Mesenchymal stem cell (in vitro differentiated cells and primary cell): ENCODE data around the gene OPHN1.
"Not testable (repeated sequence)": the region's sequence is repeated elsewhere in the genome, so short reads cannot be mapped to it uniquely, and the experiment has no call there.

Source experiments
- DNase-seq: peaks from one replicate; pipeline ENCODE4 v3.0.0-alpha.2; 2013
- H2AFZ ChIP-seq: one replicate; pipeline ENCODE4 v1.6.1; 2013; ENCODE audit warnings: low read depth, mild to moderate bottlenecking, control low read depth, inconsistent platforms, low read length, moderate library complexity
- H2AK5ac ChIP-seq: 2 replicates; pipeline ENCODE4 v1.6.1; 2013; ENCODE audit warnings: low read length, moderate library complexity, mild to moderate bottlenecking, inconsistent platforms; ENCODE audit not compliant: severe bottlenecking
- H2BK120ac ChIP-seq: one replicate; pipeline ENCODE4 v1.6.1; 2013; ENCODE audit warnings: low read depth, mild to moderate bottlenecking, inconsistent platforms, low read length, moderate library complexity
- H2BK12ac ChIP-seq, 2 experiments: one replicate each; pipeline ENCODE4 v1.6.1; 2013; ENCODE audit warnings: inconsistent platforms in 2 of 2, low read length in 2 of 2, mild to moderate bottlenecking in 2 of 2, moderate library complexity in 2 of 2, control low read depth in 1 of 2
- H2BK15ac ChIP-seq: one replicate; pipeline ENCODE4 v1.6.1; 2013; ENCODE audit warnings: mild to moderate bottlenecking, low read depth, inconsistent platforms; ENCODE audit not compliant: poor library complexity, severe bottlenecking
- H2BK5ac ChIP-seq: 2 replicates; pipeline ENCODE4 v1.6.1; 2013; ENCODE audit warnings: low read depth, mild to moderate bottlenecking, low read length, control low read depth, inconsistent platforms; ENCODE audit not compliant: poor library complexity, severe bottlenecking
- H3K14ac ChIP-seq, 2 experiments: one replicate each; pipeline ENCODE4 v1.6.1; 2013; ENCODE audit warnings: inconsistent platforms in 2 of 2, low read length in 2 of 2, control low read depth in 1 of 2, mild to moderate bottlenecking in 1 of 2, moderate library complexity in 1 of 2
- H3K18ac ChIP-seq, 2 experiments: one replicate each; pipeline ENCODE4 v1.6.1; 2013; ENCODE audit warnings: inconsistent platforms in 2 of 2, low read length in 2 of 2, control low read depth in 1 of 2, low read depth in 1 of 2, mild to moderate bottlenecking in 1 of 2
- H3K23ac ChIP-seq, 2 experiments: one replicate each; pipeline ENCODE4 v1.6.1; 2013; ENCODE audit warnings: inconsistent platforms in 2 of 2, low read length in 2 of 2, mild to moderate bottlenecking in 2 of 2, moderate library complexity in 2 of 2, control low read depth in 1 of 2
- H3K27ac ChIP-seq: 2 replicates; pipeline ENCODE4 v1.5.1; 2013; ENCODE audit warnings: mild to moderate bottlenecking, moderate library complexity, low read length, control low read depth, inconsistent platforms; ENCODE audit not compliant: poor library complexity, severe bottlenecking
- H3K27me3 ChIP-seq, 2 experiments: 2 replicates each; pipeline versions ENCODE4 v1.6.1 to v1.7.0; 2013; ENCODE audit warnings: low read length in 2 of 2, mild to moderate bottlenecking in 2 of 2, moderate library complexity in 2 of 2, control low read depth in 1 of 2, inconsistent platforms in 1 of 2; ENCODE audit not compliant: control insufficient read depth in 1 of 2, insufficient read depth in 1 of 2
- H3K36me3 ChIP-seq, 2 experiments: 2 replicates each; pipeline versions ENCODE4 v1.6.1 to v1.7.0; 2013; ENCODE audit warnings: low read length in 2 of 2, control low read depth in 1 of 2, inconsistent platforms in 1 of 2, low read depth in 1 of 2, mild to moderate bottlenecking in 1 of 2; ENCODE audit not compliant: insufficient read depth in 2 of 2, control insufficient read depth in 1 of 2
- H3K4ac ChIP-seq, 2 experiments: one replicate each; pipeline ENCODE4 v1.6.1; 2013; ENCODE audit warnings: inconsistent platforms in 2 of 2, low read length in 2 of 2, mild to moderate bottlenecking in 2 of 2, moderate library complexity in 2 of 2, control low read depth in 1 of 2, low read depth in 1 of 2
- H3K4me1 ChIP-seq: 2 replicates; pipeline ENCODE4 v1.6.1; 2013; ENCODE audit warnings: low read depth, low read length, control low read depth; ENCODE audit not compliant: control insufficient read depth, insufficient read depth
- H3K4me2 ChIP-seq: 2 replicates; pipeline ENCODE4 v1.6.1; 2013; ENCODE audit warnings: low read length, mild to moderate bottlenecking, inconsistent platforms; ENCODE audit not compliant: poor library complexity, severe bottlenecking
- H3K4me3 ChIP-seq, 2 experiments: 2 replicates each; pipeline versions ENCODE4 v1.5.1 to v1.7.0; 2013; ENCODE audit warnings: low read length in 2 of 2, mild to moderate bottlenecking in 2 of 2, control low read depth in 1 of 2, low read depth in 1 of 2; ENCODE audit not compliant: insufficient read depth in 1 of 2
- H3K79me1 ChIP-seq: replicated peaks from 2 replicates; pipeline ENCODE4 v1.6.1; 2013; ENCODE audit warnings: mild to moderate bottlenecking, control low read depth, low read length, inconsistent platforms; ENCODE audit not compliant: poor library complexity, severe bottlenecking
- H3K9ac ChIP-seq: 2 replicates; pipeline ENCODE4 v1.7.0; 2013; ENCODE audit warnings: mild to moderate bottlenecking, low read length, moderate library complexity
- H3K9me3 ChIP-seq: 2 replicates; pipeline ENCODE4 v1.7.0; 2013; ENCODE audit warnings: mild to moderate bottlenecking, low read length; ENCODE audit not compliant: control insufficient read depth
- H4K8ac ChIP-seq: one replicate; pipeline ENCODE4 v1.6.1; 2013; ENCODE audit warnings: inconsistent platforms, mild to moderate bottlenecking, low read length, moderate library complexity
- H4K91ac ChIP-seq: one replicate; pipeline ENCODE4 v1.6.1; 2013; ENCODE audit warnings: mild to moderate bottlenecking, low read length, inconsistent platforms
- WGBS: methylation state at CpG from one replicate; pipeline ENCODE4 v1.1.7; 2013; ENCODE audit warnings: mixed read lengths; 5-methylcytosine and 5-hydroxymethylcytosine counted together

Gene OPHN1

DNA sequence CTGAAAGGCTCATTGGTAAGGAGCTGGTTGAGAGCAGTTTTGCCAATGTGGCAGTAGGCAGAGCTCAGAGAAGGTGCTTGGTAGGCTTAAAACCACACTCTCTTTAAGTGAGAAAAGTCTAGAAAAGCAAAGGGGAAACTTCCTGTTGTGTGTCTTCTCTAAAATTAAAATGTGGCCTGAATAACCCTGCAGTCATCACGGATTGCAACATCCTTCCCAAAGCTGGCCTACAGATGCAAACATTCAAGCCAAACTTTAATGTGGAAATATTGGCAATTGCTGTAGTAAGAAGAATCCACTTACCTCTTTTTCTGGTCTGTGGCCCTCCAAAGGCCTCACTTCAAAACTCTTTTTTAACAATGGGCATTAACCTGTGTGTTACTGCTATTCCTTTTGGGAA is 348.5 kb downstream of the OPHN1 start:
- no peak overlapping the region for H3K9ac ChIP-seq
- no peak overlapping the region for H2BK120ac ChIP-seq
- H3K4ac ChIP-seq: no peak overlapping the region
- H4K91ac ChIP-seq: no peak overlapping the region
- DNase-seq: no peak
- no peak overlapping the region for H4K8ac ChIP-seq
- H2BK12ac ChIP-seq: no peak overlapping the region
- no peak overlapping the region for H3K23ac ChIP-seq
- no peak overlapping the region for H3K14ac ChIP-seq
- no peaks in the 10 kb centered on the region for H3K79me1 ChIP-seq
- no peak overlapping the region for H2BK5ac ChIP-seq
- H3K4me3 ChIP-seq: no peak overlapping the region
- H3K36me3 ChIP-seq: no peaks in the 10 kb centered on the region
- H3K4me1 ChIP-seq: no peaks in the 10 kb centered on the region
- no peak overlapping the region for H2BK15ac ChIP-seq
- H3K27me3 ChIP-seq: peaks cover 0 to 12% of the 10 kb centered on the region in 2 experiments
- WGBS: no CpG with 5 or more reads among the region's 1 CpG
- H3K4me2 ChIP-seq: no peak overlapping the region
- no peak overlapping the region for H3K27ac ChIP-seq
- H2AFZ ChIP-seq: no peak overlapping the region
- peaks cover 6% of the 10 kb centered on the region for H3K9me3 ChIP-seq
- H3K18ac ChIP-seq: no peak overlapping the region
- H2AK5ac ChIP-seq: no peak overlapping the region

DNA sequence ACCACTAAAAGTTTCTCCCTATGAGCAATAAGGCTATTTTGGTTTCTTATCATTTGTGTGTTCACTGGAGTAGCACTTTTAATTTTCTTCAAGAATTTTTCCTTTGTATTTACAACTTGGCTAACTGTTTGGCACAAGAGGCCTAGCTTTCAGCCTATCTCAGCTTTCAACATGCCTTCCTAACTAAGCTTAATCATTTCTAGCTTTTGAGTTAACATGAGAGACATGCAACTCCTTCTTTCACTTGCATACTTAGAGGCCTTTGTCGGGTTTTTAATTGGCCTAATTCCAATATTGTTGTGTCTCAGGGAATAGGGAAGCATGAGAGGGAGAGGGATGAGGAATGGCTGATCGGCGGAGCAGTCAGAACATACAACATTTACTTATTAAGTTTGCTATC is 349.8 kb downstream of the OPHN1 start:
- Histone ChIP-seq H2BK12ac (no peak overlapping the region), H3K9ac (no peak overlapping the region), H3K23ac (no peak overlapping the region), H3K14ac (no peak overlapping the region), H2AFZ (no peak overlapping the region), H2BK5ac (no peak overlapping the region), H3K27me3 (peaks cover 0 to 15% of the 10 kb centered on the region in 2 experiments), H3K4me3 (no peak overlapping the region), H2AK5ac (no peak overlapping the region), H3K9me3 (peaks cover 6% of the 10 kb centered on the region), H3K36me3 (no peaks in the 10 kb centered on the region), H3K4me2 (no peak overlapping the region), H2BK15ac (no peak overlapping the region), H2BK120ac (no peak overlapping the region), H4K8ac (no peak overlapping the region), H3K27ac (peak overlapping the region; percentile 21), H3K18ac (no peak overlapping the region), H3K79me1 (no peaks in the 10 kb centered on the region), H3K4ac (no peak overlapping the region), H4K91ac (no peak overlapping the region), H3K4me1 (no peaks in the 10 kb centered on the region)
- 100% methylated on average over 1 of the region's 3 CpGs for WGBS
- DNase-seq: no peak

DNA sequence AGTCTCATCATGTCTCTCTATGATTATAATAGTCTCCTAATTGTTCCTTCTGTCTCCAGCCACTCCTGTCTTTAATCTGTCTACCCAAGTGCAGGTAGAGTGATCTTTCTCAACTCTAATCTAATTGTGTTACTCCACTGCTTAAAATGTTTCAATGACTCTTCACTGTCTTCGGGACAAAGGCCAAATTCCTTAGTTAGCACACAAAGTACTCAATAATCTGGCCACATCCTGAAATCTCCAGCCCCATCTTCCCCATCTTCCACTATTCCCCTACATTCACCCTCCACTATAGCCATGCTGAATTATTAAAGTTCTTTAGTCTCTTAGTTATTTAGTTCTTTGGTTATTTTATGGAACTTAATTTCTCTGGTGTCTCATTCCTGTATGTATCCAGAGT is 353.3 kb downstream of the OPHN1 start:
- H3K18ac ChIP-seq: no peak overlapping the region
- no peak overlapping the region for H3K9ac ChIP-seq
- H3K4ac ChIP-seq: no peak overlapping the region
- no peaks in the 10 kb centered on the region for H3K4me1 ChIP-seq
- no peak overlapping the region for H3K27ac ChIP-seq
- H2BK12ac ChIP-seq: no peak overlapping the region
- H3K36me3 ChIP-seq: no peaks in the 10 kb centered on the region
- H4K8ac ChIP-seq: no peak overlapping the region
- H3K9me3 ChIP-seq: peaks cover 6% of the 10 kb centered on the region
- H2AK5ac ChIP-seq: no peak overlapping the region
- H3K4me3 ChIP-seq: no peak overlapping the region
- no peak overlapping the region for H2BK120ac ChIP-seq
- no peak overlapping the region for H2BK15ac ChIP-seq
- H2AFZ ChIP-seq: no peak overlapping the region
- no peak overlapping the region for H2BK5ac ChIP-seq
- DNase-seq: no peak
- no peak overlapping the region for H3K14ac ChIP-seq
- no peak overlapping the region for H3K23ac ChIP-seq
- H4K91ac ChIP-seq: no peak overlapping the region
- no peak overlapping the region for H3K4me2 ChIP-seq
- 78% methylated on average over 1 of the region's 1 CpG for WGBS
- H3K27me3 ChIP-seq: peaks cover 0 to 9% of the 10 kb centered on the region in 2 experiments
- H3K79me1 ChIP-seq: no peaks in the 10 kb centered on the region

DNA sequence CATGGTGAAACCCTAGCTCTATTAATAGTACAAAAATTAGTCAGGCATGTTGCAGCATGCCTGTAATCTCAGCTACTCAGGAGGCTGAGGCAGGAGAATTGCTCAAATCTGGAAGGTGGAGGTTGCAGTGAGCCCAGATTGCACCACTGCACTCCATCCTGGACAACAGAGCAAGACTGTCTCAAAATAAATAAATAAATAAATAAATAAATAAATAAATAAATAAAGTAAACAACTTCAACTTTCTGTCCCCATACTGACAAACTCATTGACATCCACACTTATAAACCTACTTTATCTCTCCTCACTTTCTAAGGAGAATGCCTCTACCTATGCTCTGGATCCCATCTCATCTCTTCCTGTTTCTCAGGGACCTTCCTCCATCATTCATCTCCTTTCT is 354.5 kb downstream of the OPHN1 start:
- not testable (repeated sequence) for H3K18ac ChIP-seq, H2BK120ac ChIP-seq, H3K4me3 ChIP-seq, H3K4ac ChIP-seq, H3K4me1 ChIP-seq, H2AFZ ChIP-seq, H3K27ac ChIP-seq, H4K8ac ChIP-seq, H2BK12ac ChIP-seq, H3K79me1 ChIP-seq, H3K4me2 ChIP-seq, H3K9ac ChIP-seq, DNase-seq, H3K14ac ChIP-seq, H2BK5ac ChIP-seq, H2BK15ac ChIP-seq, H3K9me3 ChIP-seq, H2AK5ac ChIP-seq, H3K23ac ChIP-seq, H3K36me3 ChIP-seq, H4K91ac ChIP-seq
- peaks cover 0 to 13% of the 10 kb centered on the region in 2 experiments for H3K27me3 ChIP-seq
